Parathyroid adenoma (tissue), 2 donors: Measurements from ENCODE around the gene HS6ST3.
"Not testable (repeated sequence)": the region's sequence is repeated elsewhere in the genome, so short reads cannot be mapped to it uniquely, and the experiment has no call there.

Experiments
- H2AFZ ChIP-seq: fragments of 300-600 bp; sonication (generic); one replicate; pipeline ENCODE4 v1.7.0; 2017; ENCODE audit warnings: antibody characterized with exemption, mild to moderate bottlenecking
- H3K27ac ChIP-seq: fragments of 300-600 bp; sonication (generic); one replicate; pipeline ENCODE4 v1.7.0; 2017
- H3K27me3 ChIP-seq: fragments of 300-600 bp; sonication (generic); one replicate; pipeline ENCODE4 v1.7.0; 2017; ENCODE audit warnings: low read length; ENCODE audit not compliant: control insufficient read depth, insufficient read depth
- H3K36me3 ChIP-seq: fragments of 300-600 bp; sonication (generic); one replicate; pipeline ENCODE4 v1.7.0; 2017; ENCODE audit warnings: low read length; ENCODE audit not compliant: control insufficient read depth, insufficient read depth
- H3K4me1 ChIP-seq: fragments of 300-600 bp; sonication (generic); one replicate; pipeline ENCODE4 v1.7.0; 2017; ENCODE audit warnings: control low read depth
- H3K4me2 ChIP-seq: fragments of 300-600 bp; sonication (generic); one replicate; pipeline ENCODE4 v1.7.0; 2017; ENCODE audit warnings: low read length
- H3K4me3 ChIP-seq: fragments of 300-600 bp; sonication (generic); one replicate; pipeline ENCODE4 v1.7.0; 2017; ENCODE audit warnings: low read depth, low read length
- H3K79me2 ChIP-seq: fragments of 300-600 bp; sonication (generic); one replicate; pipeline ENCODE4 v1.7.0; 2017; ENCODE audit warnings: control low read depth
- H3K9ac ChIP-seq: fragments of 300-600 bp; sonication (generic); one replicate; pipeline ENCODE4 v1.7.0; 2017; ENCODE audit warnings: mild to moderate bottlenecking
- H3K9me3 ChIP-seq: fragments of 300-600 bp; sonication (generic); one replicate; pipeline ENCODE4 v1.7.0; 2017; ENCODE audit warnings: low read length; ENCODE audit not compliant: control insufficient read depth
- TF ChIP-seq, protein P1 (sequence below): fragments of 300-600 bp; sonication (generic); IDR thresholded peaks from one replicate; pipeline ENCODE4 v1.7.0; 2017; ENCODE audit warnings: antibody characterized with exemption, mild to moderate bottlenecking
- donor health status: primary hyperparathyroidism.

The HS6ST3 gene

GRCh38 chr13:96093296-96094006 is 3.5 kb downstream of the HS6ST3 start:
- Histone ChIP-seq H2AFZ (no peak overlapping the region), H3K27me3 (no peaks in the 10 kb centered on the region), H3K4me1 (no peaks in the 10 kb centered on the region), H3K27ac (no peak overlapping the region), H3K9me3 (no peaks in the 10 kb centered on the region), H3K4me2 (no peak overlapping the region), H3K36me3 (no peaks in the 10 kb centered on the region), H3K4me3 (no peak overlapping the region), H3K79me2 (no peaks in the 10 kb centered on the region), H3K9ac (no peak overlapping the region)
- TF ChIP-seq, protein P1, sequence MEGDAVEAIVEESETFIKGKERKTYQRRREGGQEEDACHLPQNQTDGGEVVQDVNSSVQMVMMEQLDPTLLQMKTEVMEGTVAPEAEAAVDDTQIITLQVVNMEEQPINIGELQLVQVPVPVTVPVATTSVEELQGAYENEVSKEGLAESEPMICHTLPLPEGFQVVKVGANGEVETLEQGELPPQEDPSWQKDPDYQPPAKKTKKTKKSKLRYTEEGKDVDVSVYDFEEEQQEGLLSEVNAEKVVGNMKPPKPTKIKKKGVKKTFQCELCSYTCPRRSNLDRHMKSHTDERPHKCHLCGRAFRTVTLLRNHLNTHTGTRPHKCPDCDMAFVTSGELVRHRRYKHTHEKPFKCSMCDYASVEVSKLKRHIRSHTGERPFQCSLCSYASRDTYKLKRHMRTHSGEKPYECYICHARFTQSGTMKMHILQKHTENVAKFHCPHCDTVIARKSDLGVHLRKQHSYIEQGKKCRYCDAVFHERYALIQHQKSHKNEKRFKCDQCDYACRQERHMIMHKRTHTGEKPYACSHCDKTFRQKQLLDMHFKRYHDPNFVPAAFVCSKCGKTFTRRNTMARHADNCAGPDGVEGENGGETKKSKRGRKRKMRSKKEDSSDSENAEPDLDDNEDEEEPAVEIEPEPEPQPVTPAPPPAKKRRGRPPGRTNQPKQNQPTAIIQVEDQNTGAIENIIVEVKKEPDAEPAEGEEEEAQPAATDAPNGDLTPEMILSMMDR = no peak

GRCh38 chr13:96100457-96101220 is 10.7 kb downstream of the HS6ST3 start:
- Histone ChIP-seq H3K27me3 (no peaks in the 10 kb centered on the region), H3K9me3 (no peaks in the 10 kb centered on the region), H3K4me2 (no peak overlapping the region), H3K79me2 (no peaks in the 10 kb centered on the region), H2AFZ (no peak overlapping the region), H3K4me3 (no peak overlapping the region), H3K4me1 (no peaks in the 10 kb centered on the region), H3K27ac (no peak overlapping the region), H3K9ac (no peak overlapping the region), H3K36me3 (no peaks in the 10 kb centered on the region)
- TF ChIP-seq, protein P1 = no peak

DNA sequence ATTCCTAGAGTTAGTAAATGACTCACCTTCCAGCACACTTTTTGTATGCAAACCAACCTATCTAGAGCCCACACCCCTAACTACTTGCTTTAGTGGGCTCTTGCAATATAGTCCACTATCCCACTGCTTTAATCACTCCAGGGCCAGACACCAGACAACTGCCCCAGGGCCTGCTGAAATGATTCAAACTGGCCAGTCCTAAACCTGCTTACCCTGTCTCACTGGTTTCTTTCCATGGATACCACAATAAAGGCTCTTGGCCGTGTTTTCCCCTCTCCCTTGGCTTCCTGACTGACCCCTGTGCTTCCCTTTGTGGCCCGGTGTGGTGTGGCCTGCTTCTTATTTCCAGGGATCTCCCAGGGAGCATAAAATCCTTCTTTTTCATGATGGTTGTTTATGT is 14.6 kb downstream of the HS6ST3 start:
- Histone ChIP-seq H3K79me2 (no peaks in the 10 kb centered on the region), H3K27me3 (no peaks in the 10 kb centered on the region), H2AFZ (no peak overlapping the region), H3K36me3 (no peaks in the 10 kb centered on the region), H3K4me2 (no peak overlapping the region), H3K4me1 (no peaks in the 10 kb centered on the region), H3K4me3 (no peak overlapping the region), H3K9me3 (no peaks in the 10 kb centered on the region), H3K9ac (no peak overlapping the region), H3K27ac (no peak overlapping the region)
- TF ChIP-seq, protein P1 = no peak

DNA sequence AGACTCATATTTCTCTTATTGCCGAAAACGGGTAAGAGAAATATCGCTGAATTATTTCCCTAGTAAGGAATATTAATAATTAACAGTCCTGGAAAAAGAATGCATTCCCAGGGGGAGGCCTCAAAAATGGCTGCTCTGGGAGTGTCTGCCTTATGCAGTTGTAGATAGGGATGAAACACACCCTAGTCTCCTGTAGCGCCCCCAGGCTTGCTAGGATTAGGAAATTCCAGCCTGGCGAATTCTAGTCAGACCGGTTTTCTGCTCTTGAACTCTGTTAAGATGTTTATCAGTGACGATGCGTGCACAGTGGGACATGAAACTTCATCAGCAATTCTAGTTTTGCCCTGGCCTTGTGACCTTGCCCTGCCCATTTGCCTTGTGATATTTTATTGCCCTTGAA is 18.2 kb downstream of the HS6ST3 start:
- not testable (repeated sequence) for H3K4me2 ChIP-seq, H3K27ac ChIP-seq

GRCh38 chr13:96109125-96109524 is 19.2 kb downstream of the HS6ST3 start:
- no peaks in the 10 kb centered on the region for H3K36me3 ChIP-seq
- no peak overlapping the region for H3K9ac ChIP-seq
- TF ChIP-seq, protein P1 = no peak
- no peaks in the 10 kb centered on the region for H3K27me3 ChIP-seq
- H3K27ac ChIP-seq = no peak overlapping the region
- H2AFZ ChIP-seq = no peak overlapping the region
- H3K4me1 ChIP-seq = no peaks in the 10 kb centered on the region
- H3K9me3 ChIP-seq = no peaks in the 10 kb centered on the region
- no peak overlapping the region for H3K4me3 ChIP-seq
- no peaks in the 10 kb centered on the region for H3K79me2 ChIP-seq
- no peak overlapping the region for H3K4me2 ChIP-seq

More for the DNA sequence above, 18.2 kb downstream of the HS6ST3 start:
- not testable (repeated sequence) for H3K4me1 ChIP-seq, H3K36me3 ChIP-seq, H3K9ac ChIP-seq, H3K27me3 ChIP-seq, H3K79me2 ChIP-seq, H2AFZ ChIP-seq, H3K9me3 ChIP-seq, H3K4me3 ChIP-seq
